DND-41 (cell line): ENCODE data around the gene ASXL1.

Source experiments
- EZH2 ChIP-seq: IDR thresholded peaks from 3 replicates; pipeline ENCODE4 v1.6.1; 2012; ENCODE audit warnings: borderline replicate concordance, low read depth, mild to moderate bottlenecking, moderate library complexity, low read length, inconsistent platforms; ENCODE audit not compliant: severe bottlenecking
- TF ChIP-seq, protein P1 (sequence below): IDR thresholded peaks from 2 replicates; pipeline ENCODE4 v1.5.1; 2012; ENCODE audit warnings: borderline replicate concordance, low read length, moderate library complexity, mild to moderate bottlenecking; ENCODE audit not compliant: poor library complexity, severe bottlenecking; ENCODE audit errors: extremely low read depth

DNA sequence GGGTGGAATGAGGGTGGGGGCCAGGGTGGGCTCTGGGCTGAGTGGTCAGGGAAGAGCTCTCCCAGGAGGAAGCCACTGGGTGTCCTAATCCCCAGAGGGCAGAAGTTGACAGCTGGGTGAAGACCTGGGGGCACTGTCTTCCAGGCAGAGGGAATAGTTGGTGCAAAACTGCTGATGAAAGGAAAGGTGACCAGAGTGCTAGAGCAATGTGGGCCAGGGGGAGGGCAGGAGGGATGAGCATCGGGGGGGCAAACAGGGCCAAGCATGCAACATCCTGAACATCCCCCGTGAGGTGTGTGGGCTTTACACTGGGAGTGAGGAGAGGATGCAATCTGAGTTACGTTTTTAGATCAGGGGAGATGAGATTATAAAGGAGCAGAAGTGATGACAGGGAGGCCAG lies 129.2 kb downstream of the ASXL1 start:
- TF ChIP-seq, protein P1, sequence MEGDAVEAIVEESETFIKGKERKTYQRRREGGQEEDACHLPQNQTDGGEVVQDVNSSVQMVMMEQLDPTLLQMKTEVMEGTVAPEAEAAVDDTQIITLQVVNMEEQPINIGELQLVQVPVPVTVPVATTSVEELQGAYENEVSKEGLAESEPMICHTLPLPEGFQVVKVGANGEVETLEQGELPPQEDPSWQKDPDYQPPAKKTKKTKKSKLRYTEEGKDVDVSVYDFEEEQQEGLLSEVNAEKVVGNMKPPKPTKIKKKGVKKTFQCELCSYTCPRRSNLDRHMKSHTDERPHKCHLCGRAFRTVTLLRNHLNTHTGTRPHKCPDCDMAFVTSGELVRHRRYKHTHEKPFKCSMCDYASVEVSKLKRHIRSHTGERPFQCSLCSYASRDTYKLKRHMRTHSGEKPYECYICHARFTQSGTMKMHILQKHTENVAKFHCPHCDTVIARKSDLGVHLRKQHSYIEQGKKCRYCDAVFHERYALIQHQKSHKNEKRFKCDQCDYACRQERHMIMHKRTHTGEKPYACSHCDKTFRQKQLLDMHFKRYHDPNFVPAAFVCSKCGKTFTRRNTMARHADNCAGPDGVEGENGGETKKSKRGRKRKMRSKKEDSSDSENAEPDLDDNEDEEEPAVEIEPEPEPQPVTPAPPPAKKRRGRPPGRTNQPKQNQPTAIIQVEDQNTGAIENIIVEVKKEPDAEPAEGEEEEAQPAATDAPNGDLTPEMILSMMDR: no peak
- no peak for TF ChIP-seq EZH2
